Thoracic aorta (tissue), 2 donors: ENCODE measurements around the gene RANBP6. TPM values are rescaled to one million over a fixed set of nuclear protein-coding genes. Genes with fewer than 3 reads are reported as not detected.

Source experiments
- ATAC-seq: fragments of 150-250 bp; one replicate; pipeline ENCODE4 v1.8.0; 2017; ENCODE audit warnings: low read depth; ENCODE audit not compliant: insufficient number of reproducible peaks, low FRiP score
- DNase-seq: peaks from one replicate; pipeline ENCODE4 v3.0.0-alpha.2; 2020; ENCODE audit warnings: low spot score
- H3K27ac ChIP-seq, 2 donors: fragments of 200-600 bp; sonication (generic); 1 replicate in 1 of 2; 2 replicates in 1 of 2; pipeline ENCODE4 v1.5.1; 2016; ENCODE audit warnings: mild to moderate bottlenecking in 2 of 2, moderate library complexity in 2 of 2
- H3K27me3 ChIP-seq: fragments of 200-600 bp; sonication (generic); replicated peaks from 2 replicates; pipeline ENCODE4 v1.6.0; 2016; ENCODE audit warnings: mild to moderate bottlenecking; ENCODE audit not compliant: insufficient read depth
- H3K36me3 ChIP-seq: fragments of 200-600 bp; sonication (generic); one replicate; pipeline ENCODE4 v1.5.1; 2016
- H3K4me1 ChIP-seq, 2 donors: fragments of 200-600 bp; sonication (generic); 1 replicate in 1 of 2; 2 replicates in 1 of 2; pipeline versions ENCODE4 v1.5.1 to v1.6.0; 2016; ENCODE audit warnings: low read depth in 2 of 2, mild to moderate bottlenecking in 1 of 2; ENCODE audit not compliant: control insufficient read depth in 1 of 2
- H3K4me3 ChIP-seq: fragments of 200-600 bp; sonication (generic); 2 replicates; pipeline ENCODE4 v1.5.1; 2016; ENCODE audit warnings: mild to moderate bottlenecking
- H3K9me3 ChIP-seq: fragments of 200-600 bp; sonication (generic); 2 replicates; pipeline ENCODE4 v1.5.1; 2016
- CTCF ChIP-seq: fragments of 200-600 bp; sonication (generic); IDR thresholded peaks from one replicate; pipeline ENCODE4 v1.5.1; 2019; ENCODE audit warnings: antibody characterized with exemption
- total RNA-seq, 2 donors: library from RNA; depleted of rRNA; stranded (reverse); fragments of >200 nt; gene quantifications; one replicate each; pipeline versions ENCODE4 v1.1.0 to v1.2.3, GENCODE V29; 2016

The RANBP6 gene
- total RNA-seq, 2 donors from 2014 or later, result 8.4 to 23.6 TPM

GRCh38 chr9:6052293-6052919 is 37.0 kb upstream of the RANBP6 start:
- no peak overlapping the region for H3K4me3 ChIP-seq
- ATAC-seq, result no peak
- DNase-seq, result no peak
- TF ChIP-seq CTCF, result no peak
- H3K4me1 ChIP-seq, result no peaks in the 10 kb centered on the region
- H3K27ac ChIP-seq, result no peak overlapping the region
- H3K36me3 ChIP-seq, result no peaks in the 10 kb centered on the region
- no peaks in the 10 kb centered on the region for H3K27me3 ChIP-seq
- no peaks in the 10 kb centered on the region for H3K9me3 ChIP-seq

GRCh38 chr9:6051511-6051950 is 36.1 kb upstream of the RANBP6 start:
- no peak overlapping the region for H3K4me3 ChIP-seq
- H3K4me1 ChIP-seq, result no peaks in the 10 kb centered on the region
- no peak overlapping the region for H3K27ac ChIP-seq
- H3K27me3 ChIP-seq, result no peaks in the 10 kb centered on the region
- no peak for TF ChIP-seq CTCF
- no peaks in the 10 kb centered on the region for H3K36me3 ChIP-seq
- DNase-seq (no peak), ATAC-seq (no peak)
- H3K9me3 ChIP-seq, result no peaks in the 10 kb centered on the region

- H3K4me1 ChIP-seq, result no peaks in the 10 kb centered on the region
- H3K27me3 ChIP-seq, result no peaks in the 10 kb centered on the region
- no peaks in the 10 kb centered on the region for H3K9me3 ChIP-seq
- H3K27ac ChIP-seq, result no peak overlapping the region
- H3K4me3 ChIP-seq, result no peak overlapping the region
- ATAC-seq (no peak), DNase-seq (no peak)
- H3K36me3 ChIP-seq, result no peaks in the 10 kb centered on the region
- TF ChIP-seq CTCF, result no peak
Measured at GRCh38 chr9:6049798-6050197, 34.4 kb upstream of the RANBP6 start.

GRCh38 chr9:6048039-6048438 is 32.6 kb upstream of the RANBP6 start:
- H3K36me3 ChIP-seq, result no peaks in the 10 kb centered on the region
- no peak overlapping the region for H3K4me3 ChIP-seq
- DNase-seq, result no peak
- no peaks in the 10 kb centered on the region for H3K4me1 ChIP-seq
- no peak for TF ChIP-seq CTCF
- H3K27me3 ChIP-seq, result no peaks in the 10 kb centered on the region
- H3K9me3 ChIP-seq, result no peaks in the 10 kb centered on the region
- no peak overlapping the region for H3K27ac ChIP-seq
- ATAC-seq, result no peak

GRCh38 chr9:6047020-6047419 is 31.6 kb upstream of the RANBP6 start:
- DNase-seq (no peak), ATAC-seq (no peak)
- H3K36me3 ChIP-seq, result no peaks in the 10 kb centered on the region
- no peak overlapping the region for H3K4me3 ChIP-seq
- no peak for TF ChIP-seq CTCF
- H3K4me1 ChIP-seq, result no peaks in the 10 kb centered on the region
- no peaks in the 10 kb centered on the region for H3K9me3 ChIP-seq
- H3K27ac ChIP-seq, result no peak overlapping the region
- H3K27me3 ChIP-seq, result no peaks in the 10 kb centered on the region
